ENCODE results near the gene DZIP1.
"Not testable (repeated sequence)": the region's sequence is repeated elsewhere in the genome, so short reads cannot be mapped to it uniquely, and the experiment has no call there.

DZIP1 gene

GRCh38 chr13:95601216-95601615 lies 43.3 kb downstream of the DZIP1 start:
- no peak for DNase-seq

- no peak for DNase-seq
These were observed 47.8 kb downstream of the DZIP1 start for GRCh38 chr13:95596701-95597100.

DNA sequence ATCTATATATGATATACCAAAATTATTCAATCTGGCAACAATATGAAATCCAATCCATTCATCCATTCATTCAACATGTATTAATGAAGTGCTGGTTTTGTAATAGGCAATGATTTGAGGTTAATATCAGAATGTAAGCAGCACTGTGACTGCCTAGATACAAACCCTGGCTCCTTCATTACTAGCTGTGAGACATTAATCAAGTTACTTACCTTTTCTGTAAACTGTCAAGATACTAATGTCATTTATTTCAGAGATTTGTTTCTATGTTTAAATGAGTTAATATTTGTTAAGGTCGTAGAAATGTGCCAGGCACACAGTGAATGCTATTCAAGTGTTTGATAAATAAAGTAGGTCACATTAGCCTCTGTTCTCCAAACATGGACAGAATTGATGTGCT lies 51.0 kb downstream of the DZIP1 start:
- DNase-seq, result no peak

- no peak for DNase-seq
These were observed 55.8 kb downstream of the DZIP1 start for GRCh38 chr13:95588721-95589120.

DNA sequence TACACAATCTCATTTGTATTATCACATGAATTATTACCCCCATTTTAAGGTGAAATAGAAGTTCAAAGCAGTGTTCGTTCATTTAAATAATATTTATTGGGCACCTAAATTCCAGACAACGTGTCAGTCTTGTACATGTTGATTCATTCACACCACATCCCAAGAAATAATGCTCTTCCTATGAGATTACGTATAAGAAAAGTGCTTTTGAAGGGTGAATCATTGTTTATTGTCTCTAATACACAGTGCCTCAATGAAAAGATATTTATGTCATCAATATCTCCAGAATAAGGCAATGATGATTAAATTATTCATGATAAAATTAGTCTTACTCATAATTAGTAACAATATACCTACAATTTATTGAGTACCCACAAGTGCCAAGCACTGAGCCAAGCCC lies 56.4 kb downstream of the DZIP1 start:
- no peak for DNase-seq

- no peak for DNase-seq
These were observed 58.6 kb downstream of the DZIP1 start for GRCh38 chr13:95585867-95586266.

DNA sequence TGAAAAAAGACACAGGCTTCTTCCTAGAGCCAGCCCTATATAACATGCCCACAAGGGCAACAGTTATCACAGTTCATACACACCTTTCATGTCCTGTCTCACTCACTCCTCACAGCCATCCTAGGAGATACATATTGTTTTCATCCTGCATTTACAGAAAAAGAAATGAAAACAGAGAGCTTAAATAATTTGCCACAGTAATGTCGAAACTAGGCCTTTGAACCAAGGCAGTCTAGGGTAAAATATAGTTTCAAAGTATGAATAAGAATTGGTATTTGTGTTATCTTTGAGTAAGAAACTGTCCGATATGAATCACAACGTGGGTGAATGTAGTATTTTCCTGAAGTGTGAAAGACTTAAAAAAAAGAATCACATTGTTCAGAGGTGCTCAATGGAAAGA lies 65.2 kb downstream of the DZIP1 start:
- DNase-seq, result no peak

GRCh38 chr13:95573221-95573620 lies 71.3 kb downstream of the DZIP1 start:
- DNase-seq, result no peak

DNA sequence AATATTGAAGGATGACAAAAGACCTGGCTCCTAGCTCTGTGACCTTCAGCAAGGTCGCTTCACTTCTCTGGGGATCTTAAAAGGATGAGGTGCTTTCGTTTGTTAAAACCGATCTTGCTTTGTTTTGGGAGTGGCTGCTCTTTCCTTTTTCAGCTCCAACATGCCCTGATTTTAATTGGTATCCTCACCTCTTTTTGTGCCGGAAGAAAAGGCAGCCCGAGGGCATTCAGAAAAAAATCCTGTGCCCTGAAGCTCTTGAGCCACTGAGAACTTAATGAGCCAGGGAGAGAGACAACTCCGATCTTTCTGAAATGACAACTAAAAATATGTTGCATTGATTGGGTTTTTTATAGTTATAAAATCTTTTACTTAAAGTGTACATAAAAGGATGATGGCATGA lies 72.6 kb downstream of the DZIP1 start:
- no peak for DNase-seq

DNA sequence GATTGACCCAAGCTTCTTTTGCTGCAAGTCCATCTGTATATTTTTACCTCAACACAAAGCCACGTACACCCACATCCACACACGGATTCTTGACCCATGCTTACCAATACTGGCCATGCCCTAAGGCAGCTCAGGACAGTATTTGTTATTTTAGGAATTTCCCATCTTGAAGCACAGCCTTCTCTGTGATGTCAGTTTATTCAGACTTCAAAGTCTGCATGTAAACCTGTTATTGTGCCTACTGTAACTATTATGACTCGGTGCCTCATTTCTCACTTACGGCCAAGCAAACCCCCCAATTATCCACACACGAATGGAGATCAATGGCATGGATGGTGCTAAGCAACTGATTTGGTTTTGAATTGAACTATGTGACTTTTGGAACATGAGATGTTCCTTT lies 74.5 kb downstream of the DZIP1 start:
- DNase-seq, result no peak

DNA sequence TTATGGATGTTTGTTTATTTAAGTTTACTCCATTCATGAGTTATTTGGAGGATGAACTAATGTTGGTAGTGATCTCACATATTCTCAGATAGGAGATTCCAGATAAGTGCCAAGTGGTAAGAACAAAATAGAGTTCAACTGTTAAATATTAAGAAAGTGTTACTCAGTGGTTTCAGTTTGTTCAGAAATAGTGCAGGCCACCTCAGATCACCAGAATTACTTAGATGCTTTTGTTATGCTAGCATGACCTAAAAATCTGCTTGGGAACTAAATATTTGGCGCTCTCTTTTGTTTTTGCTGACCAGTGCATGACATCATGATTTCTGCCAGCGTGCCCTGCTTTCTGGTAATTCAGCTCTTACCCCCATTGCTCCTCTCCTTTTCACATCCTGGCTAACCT lies 76.4 kb downstream of the DZIP1 start:
- DNase-seq, result no peak

GRCh38 chr13:95565758-95566157 lies 78.7 kb downstream of the DZIP1 start:
- not testable (repeated sequence) for DNase-seq

DNA sequence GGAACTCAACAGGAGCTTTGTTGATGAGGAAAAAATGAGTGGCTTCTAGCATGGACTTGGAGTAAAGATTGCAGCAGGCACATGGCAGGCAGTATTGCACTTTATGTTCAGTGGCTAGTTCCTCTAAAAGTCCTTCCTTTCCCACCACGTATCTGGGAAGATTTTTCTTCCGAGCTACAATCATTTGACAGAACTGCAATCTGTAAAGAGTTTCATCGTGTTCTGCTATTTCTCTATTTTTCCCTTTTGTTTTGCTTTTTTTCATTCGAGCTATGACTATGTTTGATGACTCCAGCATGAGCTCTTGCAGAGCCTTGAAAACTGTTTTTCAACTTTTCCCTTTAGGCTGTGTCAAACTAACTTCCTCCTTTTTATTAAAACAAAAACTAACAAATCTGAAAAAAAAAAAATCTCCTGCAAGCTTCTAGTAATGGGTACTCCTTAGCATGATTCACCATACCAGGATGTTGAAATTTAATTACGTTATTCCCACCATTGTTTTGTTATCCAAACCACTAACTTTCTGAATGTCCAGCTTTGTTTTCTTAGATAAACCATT lies 79.7 kb downstream of the DZIP1 start:
- DNase-seq, result no peak

- DNase-seq, result no peak
These were observed 80.4 kb downstream of the DZIP1 start for GRCh38 chr13:95564091-95564490.

DNA sequence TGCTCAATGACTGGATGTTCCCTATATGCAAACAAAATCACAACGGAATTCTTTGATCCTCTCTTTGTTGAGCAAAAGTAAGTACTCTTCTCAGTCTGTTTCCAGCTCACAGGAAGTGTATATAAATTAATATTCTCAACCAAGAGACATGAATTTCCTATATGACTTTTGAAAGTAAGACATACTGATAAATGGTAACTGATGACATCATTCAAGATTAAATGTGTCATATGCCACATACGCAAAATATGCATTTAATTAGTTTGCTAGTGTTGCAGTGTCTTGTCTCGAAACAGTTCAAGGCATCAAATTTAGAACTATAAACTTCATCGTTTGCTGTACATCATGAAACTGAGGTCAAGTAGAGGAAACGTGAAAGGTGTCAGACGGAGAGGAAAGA lies 84.1 kb downstream of the DZIP1 start:
- DNase-seq, result no peak

GRCh38 chr13:95559100-95559499 lies 85.4 kb downstream of the DZIP1 start:
- no peak for DNase-seq

DNA sequence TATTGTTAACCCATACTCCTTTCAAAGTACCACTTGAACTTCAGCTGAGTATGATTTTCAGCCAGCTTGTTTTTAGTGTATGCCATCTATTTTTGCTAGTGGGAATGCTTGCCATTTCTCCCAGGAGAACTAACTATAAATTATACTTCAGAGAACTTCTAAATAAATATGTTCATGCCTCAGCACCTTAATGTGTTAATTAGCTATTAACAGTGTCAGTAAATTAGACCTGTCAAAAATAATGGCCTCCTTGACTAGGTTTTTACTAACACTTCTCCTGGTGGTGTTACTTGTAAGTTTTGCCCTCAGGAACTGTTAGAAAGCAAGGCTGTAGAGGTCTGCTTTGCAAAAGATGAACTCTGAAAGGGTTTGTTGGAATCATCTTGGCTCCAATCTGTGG lies 87.5 kb downstream of the DZIP1 start:
- no peak for DNase-seq

DNA sequence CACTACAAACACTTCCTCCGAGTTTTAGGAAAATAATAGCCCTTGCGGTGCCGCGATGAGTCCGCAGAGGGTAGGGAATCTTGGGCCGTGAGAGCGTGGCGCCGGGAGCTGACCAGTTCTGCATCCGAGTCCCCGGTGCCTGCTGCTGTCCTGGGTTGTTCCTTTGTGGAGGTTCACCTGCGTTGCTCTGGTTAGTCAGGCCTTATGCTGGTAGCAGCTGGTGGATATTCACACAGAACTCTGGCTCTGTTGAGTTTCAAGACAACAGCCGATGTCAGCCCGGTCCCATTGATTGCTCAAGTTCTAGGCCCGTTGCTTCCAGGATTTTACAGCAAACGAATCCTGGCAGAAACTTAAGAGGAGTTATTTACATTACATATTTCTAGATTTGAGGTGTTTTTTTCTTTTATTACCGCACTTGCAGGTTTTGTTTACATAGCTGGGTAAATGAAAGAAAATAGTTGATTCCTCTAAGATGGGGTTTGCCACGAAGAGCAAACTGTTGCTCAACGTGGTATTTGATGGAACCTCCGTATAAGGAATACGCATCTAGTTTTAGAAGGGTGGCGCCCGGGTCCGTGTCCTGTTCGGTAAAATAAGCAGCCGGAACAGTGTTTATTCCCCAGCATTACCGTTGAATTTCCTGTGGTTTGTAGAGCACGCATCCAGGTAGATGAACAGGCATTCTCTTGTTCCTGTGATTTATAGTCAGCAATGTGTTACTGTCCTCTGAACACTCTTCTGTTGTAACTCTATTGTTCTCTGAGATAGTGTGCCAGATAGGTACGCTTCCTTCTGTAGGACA lies 90.7 kb downstream of the DZIP1 start:
- DNase-seq, result no peak

DNA sequence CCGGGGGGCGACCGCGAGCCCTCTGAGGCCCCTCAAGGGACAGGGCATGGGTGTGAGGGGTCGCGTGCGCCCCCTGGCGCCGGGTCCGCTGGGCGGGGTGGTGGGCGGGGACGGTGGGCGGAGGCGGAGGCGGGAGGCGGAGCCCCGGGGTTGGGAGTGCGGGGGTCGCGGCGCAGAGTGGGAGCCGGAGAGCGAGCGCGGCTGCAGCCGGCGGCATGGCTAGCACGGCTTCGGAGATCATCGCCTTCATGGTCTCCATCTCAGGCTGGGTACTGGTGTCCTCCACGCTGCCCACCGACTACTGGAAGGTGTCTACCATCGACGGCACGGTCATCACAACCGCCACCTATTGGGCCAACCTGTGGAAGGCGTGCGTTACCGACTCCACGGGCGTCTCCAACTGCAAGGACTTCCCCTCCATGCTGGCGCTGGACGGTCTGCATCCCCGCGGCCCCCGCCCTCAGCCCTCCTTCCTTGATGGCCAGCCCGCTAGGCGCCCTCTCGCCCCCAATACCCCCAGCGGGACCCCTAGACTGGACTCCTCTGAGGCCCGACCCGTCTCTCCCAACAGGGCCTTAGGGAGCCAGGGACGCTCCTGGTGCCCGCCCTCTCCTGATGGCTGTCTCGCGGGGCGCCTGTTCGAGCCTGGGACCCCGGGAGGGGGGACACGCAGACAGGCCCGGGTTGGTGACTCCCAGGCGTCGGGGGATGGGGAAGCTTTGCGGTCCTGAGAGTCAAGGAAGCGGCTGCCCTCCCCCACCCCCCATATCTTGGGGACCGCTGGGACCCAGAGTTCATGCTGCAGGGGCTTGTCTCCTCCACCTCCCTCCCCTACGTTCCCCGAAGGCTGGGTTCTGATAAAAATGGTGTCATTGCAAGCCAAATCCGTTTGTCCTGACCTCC lies 91.7 kb downstream of the DZIP1 start, which contains the start of gene CLDN10:
CLDN10 (plus strand) TSS at position 182 of the 903 bp plus-strand sequence; CDS start at position 216, 34 bp downstream.
- DNase-seq, result no peak

DNA sequence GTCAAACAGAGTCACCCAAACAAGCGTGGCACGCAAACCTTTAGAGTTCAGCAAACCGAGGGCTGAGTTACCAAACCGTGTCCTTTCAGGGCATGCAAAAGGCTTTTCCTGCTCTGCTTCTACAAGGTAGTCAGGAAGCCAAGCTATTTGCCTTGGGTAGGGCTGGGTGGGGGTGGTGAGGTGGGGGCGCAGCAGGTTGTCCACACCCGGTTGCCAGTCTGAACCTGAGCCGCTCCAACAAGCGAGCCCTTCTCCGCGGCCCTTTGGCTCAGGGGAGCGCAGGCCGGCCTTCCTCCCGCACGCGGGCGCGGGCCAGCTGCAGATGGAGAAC lies 92.3 kb downstream of the DZIP1 start:
- no peak for DNase-seq

DNA sequence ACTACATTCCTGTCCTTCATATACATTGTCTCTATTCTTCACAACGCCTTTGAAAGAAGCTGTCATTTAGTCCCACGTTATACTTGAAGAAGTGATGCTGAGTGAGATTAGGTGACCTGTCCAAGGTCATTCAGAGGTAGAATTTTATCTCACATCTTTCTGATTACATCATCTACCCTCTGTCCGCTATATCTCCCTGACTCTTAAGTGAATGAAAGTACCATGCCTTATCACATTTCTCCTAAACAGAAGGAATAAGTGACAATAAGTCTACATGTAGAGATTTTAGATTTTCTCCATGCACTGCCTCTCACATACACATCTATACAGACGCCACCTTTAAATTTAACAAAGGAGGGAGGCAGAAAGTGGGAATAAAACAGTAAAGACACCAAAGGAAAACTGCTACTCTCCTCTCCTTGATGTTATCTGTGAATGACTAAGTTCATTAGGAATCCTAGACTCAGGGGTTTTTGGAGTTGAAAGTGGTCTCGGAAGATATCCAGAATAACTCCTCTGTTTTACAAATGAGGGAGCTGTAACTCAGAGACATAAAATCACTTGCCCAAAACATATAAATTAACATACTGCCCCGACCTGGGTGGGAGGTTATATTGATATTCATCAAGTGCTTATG lies 96.9 kb downstream of the DZIP1 start:
- DNase-seq, result no peak

DNA sequence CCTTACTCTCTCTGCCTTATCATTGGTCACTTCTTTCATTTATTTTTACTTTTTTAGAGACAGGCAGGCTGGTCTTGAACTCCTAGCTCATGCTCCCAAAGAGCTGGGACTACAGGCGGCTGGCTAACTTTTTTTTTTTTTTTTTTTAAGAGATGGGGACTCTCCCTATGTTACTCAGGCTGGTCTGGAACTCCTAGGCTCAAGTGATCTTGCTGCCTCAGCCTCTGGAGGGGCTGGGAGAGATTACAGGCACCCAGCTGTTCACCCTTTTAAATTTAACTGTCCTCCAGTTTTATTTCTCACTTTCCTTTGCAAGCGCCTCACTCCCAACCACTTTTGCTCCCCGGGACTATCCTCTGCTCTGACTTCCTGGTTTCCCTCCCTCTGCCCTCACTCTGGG lies 97.6 kb downstream of the DZIP1 start:
- DNase-seq, result no peak

GRCh38 chr13:95544293-95544692 lies 100.2 kb downstream of the DZIP1 start:
- DNase-seq, result no peak
